HepG2 (cell line): ENCODE results near the gene KHK. TPM values are rescaled to one million over a fixed set of nuclear protein-coding genes. Genes with fewer than 3 reads are reported as not detected.

Experiments
- FOSL2 ChIP-seq: sonication (generic); formaldehyde crosslinking; IDR thresholded peaks from 2 replicates; pipeline ENCODE4 v1.4.0; 2020; ENCODE audit warnings: missing genetic modification reagents
- HNF4G ChIP-seq, 2 experiments: sonication (generic) in 1 of 2; formaldehyde crosslinking in 1 of 2; IDR thresholded peaks; 2 replicates each; pipeline versions ENCODE4 v1.4.0 to v1.6.1; 2011 to 2020; ENCODE audit warnings: borderline replicate concordance in 2 of 2, low read depth in 2 of 2, mild to moderate bottlenecking in 2 of 2, low read length in 1 of 2, missing genetic modification reagents in 1 of 2, moderate library complexity in 1 of 2
- LRRFIP1 ChIP-seq: sonication (generic); formaldehyde crosslinking; conservative IDR thresholded peaks from 2 replicates; pipeline ENCODE4 v1.4.0; 2020; ENCODE audit warnings: missing genetic modification reagents
- MEF2D ChIP-seq: sonication (generic); formaldehyde crosslinking; IDR thresholded peaks from 2 replicates; pipeline ENCODE4 v1.5.1; 2020; ENCODE audit warnings: mild to moderate bottlenecking, missing genetic modification reagents
- REL ChIP-seq: sonication (generic); formaldehyde crosslinking; conservative IDR thresholded peaks from 2 replicates; pipeline ENCODE4 v1.8.0; 2022; ENCODE audit warnings: mild to moderate bottlenecking, missing genetic modification reagents, moderate library complexity
- TCF12 ChIP-seq, 2 experiments: fragments of 450-650 bp in 1 of 2; sonication (generic) in 1 of 2; formaldehyde crosslinking in 1 of 2; IDR thresholded peaks; 2 replicates each; pipeline versions ENCODE4 v1.6.1 to v1.8.0; 2017 to 2022; ENCODE audit warnings: antibody characterized with exemption in 1 of 2, mild to moderate bottlenecking in 1 of 2, missing genetic modification reagents in 1 of 2, moderate library complexity in 1 of 2
- ZBED4 ChIP-seq: sonication (generic); formaldehyde crosslinking; IDR thresholded peaks from 2 replicates; pipeline ENCODE4 v1.4.0; 2020; ENCODE audit warnings: missing genetic modification reagents, borderline replicate concordance
- ZBTB7B ChIP-seq: sonication (generic); formaldehyde crosslinking; IDR thresholded peaks from 2 replicates; pipeline ENCODE4 v1.4.0; 2020; ENCODE audit warnings: missing genetic modification reagents
- ZFP82 ChIP-seq: sonication (generic); formaldehyde crosslinking; IDR thresholded peaks from 2 replicates; pipeline ENCODE4 v1.5.1; 2020; ENCODE audit warnings: mild to moderate bottlenecking, missing genetic modification reagents, borderline replicate concordance
- ZNF180 ChIP-seq: sonication (generic); formaldehyde crosslinking; IDR thresholded peaks from 2 replicates; pipeline ENCODE4 v1.4.0; 2020; ENCODE audit warnings: low read depth, missing genetic modification reagents, borderline replicate concordance
- ZNF510 ChIP-seq: sonication (generic); formaldehyde crosslinking; IDR thresholded peaks from 2 replicates; pipeline ENCODE4 v1.4.0; 2020; ENCODE audit warnings: low read depth, mild to moderate bottlenecking, missing genetic modification reagents
- ZNF614 ChIP-seq: IDR thresholded peaks from 2 replicates; pipeline ENCODE4 v1.6.1; 2018; ENCODE audit warnings: missing biosample characterization, missing genetic modification reagents, inconsistent platforms, borderline replicate concordance
- ZNF660 ChIP-seq: sonication (generic); formaldehyde crosslinking; IDR thresholded peaks from 2 replicates; pipeline ENCODE4 v1.5.1; 2020; ENCODE audit warnings: mild to moderate bottlenecking, low read depth, missing genetic modification reagents, borderline replicate concordance
- polyA plus RNA-seq, 8 experiments: library from polyadenylated mRNA; depleted of rRNA in 3 of 8; stranded (reverse) in 7 of 8; unstranded in 1 of 8; fragments of >200 nt; fragmentation: Illumina TruSeq in 4 of 8; extraction: Trizol in 4 of 8; gene quantifications; 2 replicates each; pipeline versions ENCODE4 v1.2.1 to v1.2.3, GENCODE V29; 2011 to 2016; ENCODE audit warnings: low read depth in 4 of 8, missing spikeins in 1 of 8, mixed read lengths in 1 of 8; ENCODE audit not compliant: insufficient read depth in 1 of 8
- total RNA-seq, 5 experiments: library from RNA; depleted of rRNA; stranded (reverse); fragments of >200 nt; fragmentation: Illumina TruSeq; extraction: Trizol; gene quantifications; 2 replicates each; pipeline ENCODE4 v1.2.3, GENCODE V29; 2016; ENCODE audit warnings: low read depth in 1 of 5
- TF ChIP-seq, protein P1 (sequence below): sonication (generic); formaldehyde crosslinking; IDR thresholded peaks from 2 replicates; pipeline ENCODE4 v1.4.0; 2020; ENCODE audit warnings: missing genetic modification reagents, mild to moderate bottlenecking, borderline replicate concordance

KHK gene
- total and polyA plus RNA-seq, 2 of the 13 experiments (the other 11 are each of a cell fraction or from before 2014, with no cell fraction given), result 40.9 to 99.2 TPM

DNA sequence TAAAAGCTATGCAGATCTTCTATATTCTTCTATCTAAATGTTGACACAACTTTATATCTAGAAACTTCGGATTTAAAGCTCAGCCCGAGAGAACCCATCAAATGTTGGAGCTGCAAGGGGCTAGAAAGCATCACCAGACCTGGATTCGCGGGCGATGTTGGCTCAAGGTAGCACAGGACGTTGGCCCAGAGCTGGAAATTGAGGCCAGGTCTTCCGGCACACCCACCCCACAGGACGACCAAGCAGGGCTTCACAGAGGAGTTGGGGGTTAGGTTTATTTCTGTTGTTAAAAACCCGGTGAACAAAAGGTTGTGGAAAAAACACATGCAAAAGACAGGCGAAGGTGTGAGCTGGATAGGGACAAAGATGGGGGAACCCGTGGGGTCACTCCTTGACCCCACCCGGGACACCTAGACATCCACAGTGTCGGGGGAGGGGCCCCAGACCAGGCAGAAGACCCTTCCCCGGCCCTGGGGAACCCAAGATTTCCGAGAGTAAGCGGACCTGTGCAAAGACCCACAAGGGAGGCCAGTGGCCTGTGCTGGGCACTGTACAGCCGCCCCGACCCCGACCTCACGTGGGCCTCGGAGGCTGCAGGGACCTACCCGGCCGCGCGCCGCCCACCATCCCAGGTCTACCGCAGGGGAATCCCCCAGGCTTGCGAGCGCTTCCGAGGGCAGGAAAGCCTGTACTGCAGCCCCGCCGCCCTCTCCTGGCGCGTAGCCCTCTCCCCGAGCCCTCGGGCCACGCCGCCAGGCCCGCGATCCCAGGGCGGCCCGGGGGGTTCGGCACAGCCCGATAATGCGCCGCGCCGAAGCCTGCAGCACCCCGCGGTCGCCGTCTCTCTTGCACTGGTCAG is 36.9 kb upstream of the KHK start (continued):
- TF ChIP-seq, protein P1, sequence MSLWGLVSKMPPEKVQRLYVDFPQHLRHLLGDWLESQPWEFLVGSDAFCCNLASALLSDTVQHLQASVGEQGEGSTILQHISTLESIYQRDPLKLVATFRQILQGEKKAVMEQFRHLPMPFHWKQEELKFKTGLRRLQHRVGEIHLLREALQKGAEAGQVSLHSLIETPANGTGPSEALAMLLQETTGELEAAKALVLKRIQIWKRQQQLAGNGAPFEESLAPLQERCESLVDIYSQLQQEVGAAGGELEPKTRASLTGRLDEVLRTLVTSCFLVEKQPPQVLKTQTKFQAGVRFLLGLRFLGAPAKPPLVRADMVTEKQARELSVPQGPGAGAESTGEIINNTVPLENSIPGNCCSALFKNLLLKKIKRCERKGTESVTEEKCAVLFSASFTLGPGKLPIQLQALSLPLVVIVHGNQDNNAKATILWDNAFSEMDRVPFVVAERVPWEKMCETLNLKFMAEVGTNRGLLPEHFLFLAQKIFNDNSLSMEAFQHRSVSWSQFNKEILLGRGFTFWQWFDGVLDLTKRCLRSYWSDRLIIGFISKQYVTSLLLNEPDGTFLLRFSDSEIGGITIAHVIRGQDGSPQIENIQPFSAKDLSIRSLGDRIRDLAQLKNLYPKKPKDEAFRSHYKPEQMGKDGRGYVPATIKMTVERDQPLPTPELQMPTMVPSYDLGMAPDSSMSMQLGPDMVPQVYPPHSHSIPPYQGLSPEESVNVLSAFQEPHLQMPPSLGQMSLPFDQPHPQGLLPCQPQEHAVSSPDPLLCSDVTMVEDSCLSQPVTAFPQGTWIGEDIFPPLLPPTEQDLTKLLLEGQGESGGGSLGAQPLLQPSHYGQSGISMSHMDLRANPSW, result no peak
- TF ChIP-seq HNF4G (IDR thresholded peaks at IDR 0.05; ENCODE audit: borderline replicate concordance, low read depth, low read length), result no peak
- TF ChIP-seq HNF4G (CRISPR knock-in tag; IDR thresholded peaks at IDR 0.05; ENCODE audit: borderline replicate concordance, low read depth), result peak; percentile 47; the same call in 1 of the 2 replicates
- 0 out of 2 replicates have a peak, but pooled peaks have one; percentile 14 for TF ChIP-seq ZNF614 (CRISPR knock-in tag)
- peak; percentile 78; the same call in 1 of the 2 replicates for TF ChIP-seq REL
- TF ChIP-seq ZBED4 (CRISPR knock-in tag), result no peak
- TF ChIP-seq LRRFIP1 (CRISPR knock-in tag), result no peak
- TF ChIP-seq ZBTB7B (CRISPR knock-in tag), result peak; percentile 56; the same call in 1 of the 2 replicates
- no peak for TF ChIP-seq ZFP82 (CRISPR knock-in tag)
- TF ChIP-seq ZNF660, result no peak
- 0 out of 2 replicates have a peak, but pooled peaks have one; percentile 14 for TF ChIP-seq FOSL2 (CRISPR knock-in tag)
- no peak for TF ChIP-seq ZNF180 (CRISPR knock-in tag)
- TF ChIP-seq MEF2D, result no peak
- TF ChIP-seq ZNF510 (CRISPR knock-in tag), result peak; percentile 65; the same call in 1 of the 2 replicates
- TF ChIP-seq TCF12 (IDR thresholded peaks at IDR 0.05), result no peak
- TF ChIP-seq TCF12 (CRISPR knock-in tag; IDR thresholded peaks at IDR 0.05), result no peak
